ENCODE measurements around the gene SCN3A.

The SCN3A gene

GRCh38 chr2:165109915-165110314 is 93.9 kb downstream of the SCN3A start:
- DNase-seq = no peak

- DNase-seq = no peak
Observed at GRCh38 chr2:165105926-165106325, 97.9 kb downstream of the SCN3A start.

DNA sequence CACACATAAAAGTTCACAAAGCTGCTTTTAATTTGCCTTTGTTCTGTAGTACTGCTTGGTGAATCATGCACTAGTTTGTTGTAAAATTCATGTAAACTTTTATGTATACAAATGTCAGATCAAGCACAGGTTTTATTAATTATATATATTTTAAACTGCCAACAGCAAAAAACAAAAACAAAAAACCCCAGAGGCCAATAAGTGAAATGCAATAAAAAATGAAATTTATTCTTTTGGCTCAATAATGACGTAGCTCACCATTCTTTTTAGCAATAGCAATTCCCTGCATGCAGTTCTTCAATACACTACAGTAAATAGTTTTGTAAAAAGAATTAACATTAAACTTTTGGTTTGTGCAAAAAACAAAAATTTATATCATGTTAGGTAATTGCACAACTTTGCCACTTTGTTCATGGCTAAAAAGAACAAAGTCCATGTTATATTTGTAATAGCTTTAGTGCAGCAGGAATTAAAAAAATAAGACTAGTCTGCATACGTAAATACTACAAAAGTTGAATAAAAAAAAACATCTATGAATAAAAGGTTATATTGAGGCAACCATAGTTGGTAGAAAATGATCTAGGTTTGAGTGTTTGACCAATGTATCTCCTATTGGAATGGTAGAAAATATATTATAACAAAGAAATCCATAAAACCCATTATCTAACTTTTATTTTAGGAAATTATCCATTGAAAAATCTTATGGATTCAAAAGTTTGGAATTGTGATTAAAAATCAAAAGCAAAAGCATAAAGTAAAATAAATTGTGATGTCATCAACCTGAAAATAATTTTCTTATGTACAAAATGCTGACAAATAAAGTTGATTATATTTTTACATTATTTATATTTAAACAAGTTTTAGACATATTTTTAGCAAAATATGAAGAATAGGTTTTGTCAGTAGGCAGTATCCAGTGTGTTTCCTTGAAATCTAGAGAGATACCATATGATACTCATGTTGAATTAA is 115.6 kb downstream of the SCN3A start:
- DNase-seq = no peak

DNA sequence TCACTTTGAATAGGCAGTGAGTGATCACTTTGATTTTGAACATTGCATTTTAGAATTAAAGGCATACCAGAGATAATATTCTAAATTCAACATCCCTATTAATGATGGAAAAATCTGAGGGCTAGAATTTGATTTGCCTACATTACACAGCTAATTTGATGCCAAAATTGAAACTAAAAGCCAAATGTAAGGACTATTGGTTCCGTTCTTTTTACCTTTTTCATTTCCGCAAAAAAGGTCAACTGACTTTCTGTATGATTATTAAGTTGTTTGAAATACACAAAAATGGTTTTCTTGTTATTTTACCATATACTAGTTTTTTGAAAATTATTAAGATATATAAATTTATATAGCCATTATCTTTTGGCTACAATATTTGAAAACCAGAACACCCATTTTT is 117.5 kb downstream of the SCN3A start:
- no peak for DNase-seq

DNA sequence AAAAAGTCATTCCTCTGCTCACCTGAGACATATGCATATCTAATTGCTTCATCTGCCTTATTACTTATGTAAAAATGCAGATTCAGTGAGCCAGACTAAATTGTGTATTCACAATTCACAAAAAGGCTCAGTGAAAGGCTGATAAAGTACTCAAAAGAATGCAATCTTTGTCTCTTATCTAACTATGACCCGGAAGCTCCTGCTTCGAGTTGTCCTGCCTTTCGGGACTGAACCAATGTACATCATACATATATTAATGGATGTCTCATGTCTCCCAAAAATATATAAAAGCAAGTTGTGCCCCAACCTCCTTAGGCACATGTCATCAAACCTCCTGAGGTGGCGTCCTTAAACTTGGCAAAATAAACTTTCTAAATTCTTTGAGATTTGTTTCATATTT is 120.5 kb downstream of the SCN3A start:
- no peak for DNase-seq

DNA sequence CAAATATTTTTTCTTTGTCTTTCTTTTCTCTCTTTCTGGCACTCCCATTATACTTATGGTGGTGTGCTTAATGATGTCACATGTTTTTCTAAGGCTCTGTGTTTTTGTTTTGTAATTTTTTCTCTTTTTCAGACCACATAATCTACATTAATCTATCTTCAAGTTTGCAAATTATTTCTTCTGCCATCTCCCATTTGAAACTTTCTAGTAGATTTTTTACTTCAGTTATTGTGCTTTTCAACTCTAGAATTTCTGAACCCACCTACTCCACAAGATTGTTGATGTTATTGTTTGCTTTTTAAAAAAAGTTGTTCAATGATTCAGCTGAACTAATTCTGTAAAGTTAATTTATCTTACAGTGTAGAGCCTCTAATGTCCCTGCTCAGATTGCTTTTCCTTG is 121.4 kb downstream of the SCN3A start:
- no peak for DNase-seq

DNA sequence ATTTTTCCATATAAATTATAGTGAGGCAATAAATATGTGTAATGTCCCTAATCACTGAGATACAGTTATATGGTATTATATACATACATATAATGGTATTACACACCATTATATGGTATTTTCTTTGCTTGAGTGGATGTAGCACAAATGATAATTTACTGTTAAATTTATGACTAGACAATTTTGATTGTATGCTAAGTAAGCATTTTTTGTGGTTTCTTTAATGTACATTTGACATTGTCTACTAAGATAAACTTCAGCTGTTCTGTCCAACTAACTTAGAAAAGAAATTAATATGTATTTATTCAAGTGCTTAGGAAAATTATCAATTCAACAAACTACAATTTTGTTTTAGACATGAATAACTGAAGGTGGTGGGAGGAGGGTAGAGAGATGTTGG is 122.6 kb downstream of the SCN3A start:
- DNase-seq = no peak

GRCh38 chr2:165079432-165079831 is 124.4 kb downstream of the SCN3A start:
- no peak for DNase-seq

DNA sequence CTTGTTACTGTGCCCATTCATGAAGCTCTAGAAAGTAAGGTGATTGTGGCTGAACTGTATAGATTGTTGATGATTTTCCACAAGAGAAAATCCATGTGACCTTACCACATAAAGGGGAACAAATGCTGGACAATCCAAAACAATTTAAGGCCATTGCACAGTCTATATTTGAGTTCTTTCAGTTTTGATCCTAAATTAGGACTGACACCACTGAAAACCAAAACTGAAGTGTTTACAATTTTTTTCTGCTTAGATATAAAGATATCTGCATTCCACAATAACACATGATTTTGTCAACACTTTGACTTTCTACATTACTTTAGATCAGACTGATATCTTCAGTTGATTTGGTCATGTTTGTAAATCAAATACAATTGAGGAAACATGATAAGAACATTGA is 124.9 kb downstream of the SCN3A start:
- DNase-seq = no peak

DNA sequence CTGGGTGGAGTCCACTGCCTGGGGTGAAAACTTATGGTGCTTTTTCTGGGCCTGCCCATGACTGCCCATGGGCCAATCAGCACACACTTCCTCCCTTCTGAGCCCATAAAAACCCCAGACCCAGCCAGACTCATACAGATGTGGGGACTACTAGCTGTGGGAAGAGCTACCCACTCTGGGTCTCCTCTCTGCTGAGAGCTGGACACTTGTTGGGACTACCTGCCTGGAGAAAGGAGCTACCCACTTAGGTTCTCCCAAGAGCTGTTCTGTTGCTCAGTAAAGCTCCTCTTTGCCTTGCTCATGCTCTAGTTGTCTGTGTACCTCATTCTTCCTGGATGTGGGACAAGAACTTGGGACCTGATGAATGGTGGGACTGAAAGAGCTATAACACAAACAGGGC is 129.0 kb downstream of the SCN3A start:
- DNase-seq = no peak

- no peak for DNase-seq
Observed at GRCh38 chr2:165074323-165074722, 129.5 kb downstream of the SCN3A start.

DNA sequence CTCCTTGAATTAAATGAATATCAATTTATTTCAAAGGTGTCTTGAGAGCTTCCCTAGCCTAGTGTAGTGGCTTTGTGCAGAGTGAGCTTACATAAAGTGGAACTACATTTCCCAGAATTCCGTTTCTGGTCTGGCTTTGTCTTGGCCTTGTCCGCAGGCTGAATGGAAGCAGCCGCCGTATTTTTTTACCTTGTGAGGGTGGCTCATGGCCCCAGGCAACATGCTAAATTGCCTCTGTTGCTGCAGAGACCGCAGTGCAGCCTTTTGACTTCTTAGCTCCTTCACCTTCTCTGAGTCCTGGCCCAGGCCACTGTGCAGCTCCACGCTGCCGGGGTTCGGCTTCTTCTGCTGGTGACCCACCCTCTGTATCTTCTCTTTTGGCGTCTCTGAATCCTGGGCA is 133.8 kb downstream of the SCN3A start:
- DNase-seq = no peak

GRCh38 chr2:165069151-165069550 is 134.7 kb downstream of the SCN3A start:
- no peak for DNase-seq

GRCh38 chr2:165068487-165068757 is 135.4 kb downstream of the SCN3A start:
- DNase-seq = no peak

DNA sequence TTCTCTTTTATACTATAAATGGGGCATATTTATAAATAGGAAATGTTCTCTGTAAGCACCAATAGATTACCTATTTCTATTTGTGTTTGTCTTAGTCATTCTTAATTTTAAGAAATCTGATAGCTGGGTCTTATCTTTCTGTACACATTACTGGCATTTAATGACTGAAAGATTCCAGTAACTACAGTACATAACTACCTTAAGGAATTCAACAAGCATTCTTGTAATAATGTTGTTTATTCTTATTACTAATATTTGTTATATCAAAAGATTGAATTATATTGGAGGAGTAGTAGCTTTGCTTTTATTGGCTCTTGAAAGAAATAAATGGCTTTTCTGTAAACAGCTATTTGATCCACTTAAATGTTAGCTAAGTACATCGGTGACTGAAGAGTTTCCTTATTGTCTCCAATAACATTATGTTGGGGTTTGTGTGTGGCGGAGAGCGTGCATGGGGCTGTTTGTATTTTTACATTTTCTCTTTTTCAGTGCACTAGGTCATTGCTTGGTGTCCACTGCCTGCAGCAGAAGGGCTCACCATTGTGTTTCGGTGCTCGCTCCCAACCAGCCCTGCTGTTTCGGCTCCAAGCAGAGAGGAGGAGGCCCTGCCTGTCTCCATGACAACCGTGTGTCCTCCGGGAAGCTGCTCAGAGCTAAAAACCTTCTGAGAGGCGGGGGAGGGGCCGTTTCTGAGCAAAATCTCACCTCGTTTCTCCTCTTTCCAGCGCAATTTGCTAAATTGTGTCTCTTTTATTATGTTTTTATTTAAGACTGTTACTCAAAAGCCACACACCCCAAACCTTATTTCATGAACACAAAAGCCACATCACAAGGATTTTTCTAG is 136.0 kb downstream of the SCN3A start:
- no peak for DNase-seq

- DNase-seq = no peak
Observed at GRCh38 chr2:165064743-165065142, 139.1 kb downstream of the SCN3A start.

DNA sequence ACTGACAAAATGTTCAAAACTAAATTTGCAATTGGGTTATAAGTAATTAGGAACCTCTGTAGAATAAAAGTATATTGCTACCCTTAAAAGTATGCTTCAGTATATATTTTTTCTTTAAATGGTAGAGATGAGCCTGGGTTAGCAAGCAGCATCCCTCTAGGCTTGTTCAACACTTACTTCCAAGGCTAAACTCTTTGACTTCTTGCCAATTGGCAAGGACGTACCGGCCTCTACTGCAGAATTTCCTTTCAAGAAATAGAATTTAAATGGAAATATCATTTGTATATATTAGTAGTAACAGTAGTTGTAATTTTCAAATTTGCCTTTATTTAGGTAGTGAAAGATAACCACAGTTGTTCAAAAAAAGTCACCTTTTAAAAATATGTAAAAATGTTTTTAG is 143.4 kb downstream of the SCN3A start:
- DNase-seq = no peak

- no peak for DNase-seq
Observed at GRCh38 chr2:165058476-165059265, 145.2 kb downstream of the SCN3A start.

DNA sequence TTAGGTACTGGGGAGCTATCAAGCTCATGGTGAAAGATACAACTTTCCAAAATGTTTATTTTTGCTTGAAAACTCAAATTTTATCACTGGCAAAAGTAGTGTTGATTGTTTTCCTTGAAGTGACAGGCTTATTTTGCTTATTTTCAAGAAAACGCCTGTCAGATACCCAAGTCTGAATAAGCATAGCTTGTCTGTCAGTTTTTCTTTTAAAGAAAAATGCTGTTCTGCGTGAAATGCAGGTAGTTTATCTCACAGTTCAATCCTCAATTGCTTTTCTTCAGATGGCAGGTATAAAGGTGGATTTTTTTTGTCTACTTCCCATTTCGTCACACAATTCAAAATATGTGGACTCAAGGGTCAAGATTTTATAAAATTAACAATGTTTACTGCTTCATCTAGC is 145.9 kb downstream of the SCN3A start:
- no peak for DNase-seq

GRCh38 chr2:165057308-165057707 is 146.5 kb downstream of the SCN3A start:
- no peak for DNase-seq

DNA sequence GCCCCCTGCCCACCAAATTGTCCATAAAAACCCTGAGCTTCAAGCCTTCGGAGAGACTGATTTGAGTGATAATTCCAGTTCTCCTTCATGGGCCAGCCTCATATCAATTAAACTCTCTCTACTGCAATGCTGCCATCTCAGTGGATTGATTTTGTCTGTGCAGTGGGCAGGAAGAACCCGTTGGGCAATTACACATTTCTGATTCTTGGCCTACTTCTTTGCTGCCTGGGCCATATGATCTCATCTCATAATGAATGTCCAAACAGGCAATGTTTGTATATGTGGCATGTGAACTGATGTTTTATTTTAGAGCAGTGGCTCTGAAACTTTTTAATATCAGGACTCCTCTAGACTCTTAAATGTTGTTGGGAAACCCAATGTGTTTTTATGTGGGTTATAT is 147.3 kb downstream of the SCN3A start:
- no peak for DNase-seq

DNA sequence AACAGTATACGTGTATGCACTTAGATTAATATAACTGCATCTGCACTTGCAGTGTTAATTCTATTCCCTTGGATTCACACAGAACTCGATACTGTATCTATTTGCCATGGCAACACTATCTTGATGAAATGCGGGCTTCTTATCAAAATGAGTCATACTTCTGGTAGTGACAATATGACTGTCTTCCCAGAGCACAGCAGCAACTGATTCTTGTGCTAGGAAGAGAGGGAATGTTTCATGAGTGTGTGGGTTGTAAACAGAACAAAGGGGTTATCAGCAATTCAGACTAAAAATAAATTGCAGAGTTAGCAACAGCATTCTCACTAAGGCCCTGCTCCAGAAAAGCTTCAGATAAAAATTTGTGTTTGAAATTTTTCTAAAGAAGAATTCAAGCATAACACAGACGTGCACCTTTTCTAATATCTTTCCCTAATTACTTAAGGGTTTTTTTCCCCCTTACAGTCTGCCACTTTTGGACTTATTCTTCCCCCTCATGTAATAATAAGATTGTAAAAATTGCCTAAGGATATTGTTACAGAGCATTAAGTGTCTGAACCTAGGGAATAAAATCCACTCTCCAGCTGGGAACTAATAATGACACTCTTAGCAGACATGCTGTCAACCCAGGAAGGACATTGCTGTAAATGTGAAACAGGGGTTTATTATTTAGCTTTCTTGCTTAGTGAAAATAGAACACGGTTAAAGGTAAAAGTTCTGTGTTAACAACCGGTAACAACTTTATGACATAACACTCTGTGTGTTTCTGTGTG is 148.6 kb downstream of the SCN3A start:
- DNase-seq = no peak

GRCh38 chr2:165054652-165055051 is 149.2 kb downstream of the SCN3A start:
- DNase-seq = no peak
